Kidney (tissue), 14 donors: ENCODE data around the gene GPC6. TPM values are rescaled to one million over a fixed set of nuclear protein-coding genes. Genes with fewer than 3 reads are reported as not detected.
A peak's percentile ranks its signal among the peaks of the same experiment; 100 is the strongest.

Experiments used
- DNase-seq, 5 donors: peaks; one replicate each; pipeline ENCODE4 v3.0.0-alpha.2; 2013 to 2020
- FAIRE-seq: peaks from 2 replicates; lab custom pipeline; 2012; peaks lifted over from hg19 to GRCh38; lab: Jason Lieb, UNC
- H3K27ac ChIP-seq, 2 donors: one replicate each; pipeline ENCODE4 v1.7.0; 2013; ENCODE audit warnings: low read depth in 2 of 2, low read length in 2 of 2, inconsistent platforms in 1 of 2
- H3K27me3 ChIP-seq: one replicate; pipeline ENCODE4 v1.7.1; 2013; ENCODE audit warnings: low read length, inconsistent platforms; ENCODE audit not compliant: control insufficient read depth, insufficient read depth
- H3K36me3 ChIP-seq, 3 donors: one replicate each; pipeline versions ENCODE4 v1.7.0 to v1.7.1; 2013; ENCODE audit warnings: low read length in 3 of 3, control low read depth in 1 of 3, inconsistent platforms in 1 of 3; ENCODE audit not compliant: insufficient read depth in 3 of 3, control insufficient read depth in 2 of 3
- H3K4me1 ChIP-seq, 3 donors: one replicate each; pipeline versions ENCODE4 v1.7.0 to v1.7.1; 2013; ENCODE audit warnings: low read length in 3 of 3, inconsistent platforms in 1 of 3, low read depth in 1 of 3; ENCODE audit not compliant: control insufficient read depth in 2 of 3, insufficient read depth in 2 of 3
- H3K4me3 ChIP-seq, 3 donors: one replicate each; pipeline versions ENCODE4 v1.7.0 to v1.8.1; 2013; ENCODE audit warnings: low read length in 3 of 3, control low read depth in 1 of 3, inconsistent platforms in 1 of 3
- H3K9ac ChIP-seq, 3 donors: one replicate each; pipeline versions ENCODE4 v1.7.0 to v1.7.1; 2013; ENCODE audit warnings: low read length in 3 of 3, control low read depth in 1 of 3, inconsistent platforms in 1 of 3
- H3K9me3 ChIP-seq, 3 donors: one replicate each; pipeline versions ENCODE4 v1.7.0 to v1.7.1; 2013; ENCODE audit warnings: low read length in 3 of 3, control low read depth in 1 of 3, inconsistent platforms in 1 of 3; ENCODE audit not compliant: control insufficient read depth in 2 of 3, insufficient read depth in 1 of 3
- CTCF ChIP-seq: IDR thresholded peaks from 3 replicates; pipeline ENCODE4 v1.5.1; 2012; ENCODE audit warnings: mild to moderate bottlenecking, moderate library complexity, borderline replicate concordance; ENCODE audit not compliant: insufficient read depth; ENCODE audit errors: extremely low read depth
- intact Hi-C: fragments of 100-400 bp; cut with DNase I; formaldehyde crosslinking; loops from one replicate; pipeline ENCODE4 v1.11.1; 2022
- polyA plus RNA-seq: library from polyadenylated mRNA; stranded (reverse); fragments of 350-450 nt; fragmentation: Illumina TruSeq; extraction: RNeasy Lipid Tissue Mini Kit (QIAGEN cat#74804); gene quantifications from one replicate; pipeline ENCODE4 v1.2.3, GENCODE V29; 2014; ENCODE audit warnings: low read depth, low replicate concordance; ENCODE audit not compliant: insufficient read depth
- total RNA-seq: library from RNA; stranded (reverse); fragmentation: NEBNext Ultra II Directional; extraction: Animal tissue kit (Norgen Biotek cat#: 25700); gene quantifications from one replicate; pipeline ENCODE4 v1.2.1, GENCODE V29; 2021
- donor health status: control.
- donor health status: control.
- donor health status: control.
- donor health status: control.
- donor health status: control.
- donor health status: DM: yes; HTN: yes; CAD: no.
- donor health status: Normal renal cell carcinoma (clear cell type).

Gene GPC6
- total and polyA plus RNA-seq, 2 donors from 2014 or later: 6.2 to 15.5 TPM

- intact Hi-C loops: no loop called here
- no peak for DNase-seq
- H3K27me3 ChIP-seq: no peaks in the 10 kb centered on the region
- no peak overlapping the region for H3K4me3 ChIP-seq
- H3K9me3 ChIP-seq: no peaks in the 10 kb centered on the region
- peak; percentile 8 for FAIRE-seq
- peaks cover 0 to 4% (median 0%) of the 10 kb centered on the region in 3 donors for H3K4me1 ChIP-seq
- H3K9ac ChIP-seq: no peak overlapping the region
- no peak for TF ChIP-seq CTCF
- no peak overlapping the region for H3K27ac ChIP-seq
- H3K36me3 ChIP-seq: no peaks in the 10 kb centered on the region
Measured at GRCh38 chr13:93307651-93308050, 81.0 kb downstream of the GPC6 start.

GRCh38 chr13:93309886-93310523 is 83.4 kb downstream of the GPC6 start:
- H3K36me3 ChIP-seq: no peaks in the 10 kb centered on the region
- no peak overlapping the region for H3K9ac ChIP-seq
- H3K9me3 ChIP-seq: no peaks in the 10 kb centered on the region
- intact Hi-C loops: no loop called here
- H3K27ac ChIP-seq: no peak overlapping the region
- no peak for TF ChIP-seq CTCF
- H3K27me3 ChIP-seq: no peaks in the 10 kb centered on the region
- DNase-seq: peak in 2 of 5 donors; percentile 44 to 60
- no peak overlapping the region for H3K4me3 ChIP-seq
- H3K4me1 ChIP-seq: peaks cover 0 to 4% (median 0%) of the 10 kb centered on the region in 3 donors
- FAIRE-seq: no peak

GRCh38 chr13:93316841-93317240 is 90.2 kb downstream of the GPC6 start:
- Histone ChIP-seq H3K36me3 (no peaks in the 10 kb centered on the region), H3K9ac (no peak overlapping the region), H3K4me3 (no peak overlapping the region), H3K4me1 (no peaks in the 10 kb centered on the region), H3K27ac (no peak overlapping the region), H3K27me3 (no peaks in the 10 kb centered on the region), H3K9me3 (no peaks in the 10 kb centered on the region)
- FAIRE-seq (no peak), DNase-seq (no peak)
- TF ChIP-seq CTCF: no peak
- intact Hi-C loops: no loop called here
